Measurements from ENCODE around the gene UBE2E1.

DNA sequence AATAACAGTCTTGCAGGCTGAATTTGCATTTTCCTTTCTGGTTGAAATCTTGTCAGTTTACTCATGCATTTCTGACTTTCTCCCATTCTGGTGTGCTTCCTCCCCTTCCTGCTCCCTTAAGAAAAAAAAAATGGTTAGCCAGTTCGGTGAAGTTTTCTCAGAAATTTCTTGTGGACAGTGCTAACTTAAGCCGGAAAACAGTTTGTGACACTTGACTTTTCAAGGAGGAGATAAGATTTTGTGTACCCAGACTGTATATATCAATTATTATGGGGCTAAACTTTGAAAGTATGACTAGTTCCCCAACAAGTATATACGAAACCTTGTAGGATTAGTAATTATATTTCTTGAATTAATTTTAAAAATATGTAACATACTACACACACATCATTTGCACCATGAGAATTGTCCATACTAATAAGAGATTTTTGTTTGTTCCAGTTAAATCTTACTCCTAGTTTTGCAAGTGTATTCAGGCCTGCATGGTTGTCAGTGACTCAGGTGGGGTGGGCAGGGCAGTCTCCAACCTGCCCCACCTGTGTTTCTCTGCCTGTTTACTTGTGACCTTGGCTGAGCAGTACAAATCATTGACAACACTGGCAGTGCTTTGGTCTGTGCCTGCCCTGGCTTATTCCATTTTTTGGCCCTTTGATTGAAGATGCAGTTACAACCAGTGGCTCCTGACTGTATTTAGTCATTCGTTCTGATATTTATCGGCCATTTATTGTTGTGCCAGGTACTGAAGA is 19.1 kb downstream of the UBE2E1 start:
- no peak for TF ChIP-seq POLR2A (IDR thresholded peaks at IDR 0.05; ENCODE audit: low read length)
- no peak for TF ChIP-seq GATA1 (IDR thresholded peaks at IDR 0.05; ENCODE audit: low read depth, low read length)
